Pons (tissue), 1 donor: ENCODE measurements around the gene ACCS.
A peak's percentile ranks its signal among the peaks of the same experiment; 100 is the strongest.

Experiments used
- DNase-seq: peaks from one replicate; pipeline ENCODE4 v3.0.0-alpha.2; 2016; ENCODE audit warnings: low spot score

ACCS gene

GRCh38 chr11:44065841-44066731, at the start of gene ACCS:
Gene ACCS, plus strand, starts transcription at chr11:44066270. Its CDS starts 1,358 bp downstream, at chr11:44067628.
- peak; percentile 87 for DNase-seq

- no peak for DNase-seq
Observed at GRCh38 chr11:44016546-44017442, 49.3 kb upstream of the ACCS start.

- no peak for DNase-seq
Observed at GRCh38 chr11:44017443-44018126, 48.5 kb upstream of the ACCS start.

- DNase-seq = no peak
Observed at GRCh38 chr11:44018127-44018521, 47.9 kb upstream of the ACCS start.

- DNase-seq = no peak
Observed at GRCh38 chr11:44018829-44019228, 47.2 kb upstream of the ACCS start.

- no peak for DNase-seq
Observed at GRCh38 chr11:44024977-44025376, 41.1 kb upstream of the ACCS start.

- no peak for DNase-seq
Observed at GRCh38 chr11:44025727-44026126, 40.3 kb upstream of the ACCS start.

GRCh38 chr11:44028401-44028800, 37.7 kb upstream of the ACCS start:
- no peak for DNase-seq

- DNase-seq = no peak
Observed at GRCh38 chr11:44028816-44029506, 37.1 kb upstream of the ACCS start.

- DNase-seq = no peak
Observed at GRCh38 chr11:44029507-44029845, 36.6 kb upstream of the ACCS start.

GRCh38 chr11:44029977-44030911, 35.8 kb upstream of the ACCS start:
- peak; percentile 26 for DNase-seq

GRCh38 chr11:44030996-44031395, 35.1 kb upstream of the ACCS start:
- DNase-seq = no peak

- DNase-seq = no peak
Observed at GRCh38 chr11:44031549-44031948, 34.5 kb upstream of the ACCS start.

GRCh38 chr11:44032299-44033085, 33.6 kb upstream of the ACCS start:
- DNase-seq = peak; percentile 56

- DNase-seq = peak; percentile 97
Observed at GRCh38 chr11:44033411-44033850, 32.6 kb upstream of the ACCS start.

- DNase-seq = no peak
Observed at GRCh38 chr11:44033856-44034255, 32.2 kb upstream of the ACCS start.

- DNase-seq = no peak
Observed at GRCh38 chr11:44034639-44035038, 31.4 kb upstream of the ACCS start.

- peak; percentile 96 for DNase-seq
Observed at GRCh38 chr11:44036811-44037657, 29.0 kb upstream of the ACCS start.

- DNase-seq = no peak
Observed at GRCh38 chr11:44037658-44037998, 28.4 kb upstream of the ACCS start.
